Omental fat pad (tissue), 4 donors: ENCODE data around the gene SEMA3E. TPM values are rescaled to one million over a fixed set of nuclear protein-coding genes. Genes with fewer than 3 reads are reported as not detected.

Source experiments
- ATAC-seq: fragments of 150-250 bp; one replicate; pipeline ENCODE4 v1.9.1; 2016; ENCODE audit warnings: mild to moderate bottlenecking, moderate library complexity; ENCODE audit not compliant: low FRiP score
- DNase-seq: peaks from one replicate; pipeline ENCODE4 v3.0.0-alpha.2; 2019; ENCODE audit warnings: low spot score
- total RNA-seq, 4 donors: library from RNA; depleted of rRNA; stranded (reverse); fragments of >200 nt; gene quantifications; one replicate each; pipeline ENCODE4 v1.1.0, GENCODE V29; 2016
- TF ChIP-seq, protein P1 (sequence below), 3 donors: fragments of 450-650 bp; IDR thresholded peaks; one replicate each; pipeline ENCODE4 v1.5.1; 2016 to 2017; ENCODE audit warnings: antibody characterized with exemption in 3 of 3, mild to moderate bottlenecking in 3 of 3, moderate library complexity in 2 of 3

The SEMA3E gene
- total RNA-seq, 4 donors from 2014 or later: 1.2 to 6.3 (median 1.4) TPM

- TF ChIP-seq, protein P1, sequence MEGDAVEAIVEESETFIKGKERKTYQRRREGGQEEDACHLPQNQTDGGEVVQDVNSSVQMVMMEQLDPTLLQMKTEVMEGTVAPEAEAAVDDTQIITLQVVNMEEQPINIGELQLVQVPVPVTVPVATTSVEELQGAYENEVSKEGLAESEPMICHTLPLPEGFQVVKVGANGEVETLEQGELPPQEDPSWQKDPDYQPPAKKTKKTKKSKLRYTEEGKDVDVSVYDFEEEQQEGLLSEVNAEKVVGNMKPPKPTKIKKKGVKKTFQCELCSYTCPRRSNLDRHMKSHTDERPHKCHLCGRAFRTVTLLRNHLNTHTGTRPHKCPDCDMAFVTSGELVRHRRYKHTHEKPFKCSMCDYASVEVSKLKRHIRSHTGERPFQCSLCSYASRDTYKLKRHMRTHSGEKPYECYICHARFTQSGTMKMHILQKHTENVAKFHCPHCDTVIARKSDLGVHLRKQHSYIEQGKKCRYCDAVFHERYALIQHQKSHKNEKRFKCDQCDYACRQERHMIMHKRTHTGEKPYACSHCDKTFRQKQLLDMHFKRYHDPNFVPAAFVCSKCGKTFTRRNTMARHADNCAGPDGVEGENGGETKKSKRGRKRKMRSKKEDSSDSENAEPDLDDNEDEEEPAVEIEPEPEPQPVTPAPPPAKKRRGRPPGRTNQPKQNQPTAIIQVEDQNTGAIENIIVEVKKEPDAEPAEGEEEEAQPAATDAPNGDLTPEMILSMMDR (IDR thresholded peaks at IDR 0.05): no peak
- ATAC-seq (no peak), DNase-seq (no peak)
Measured at GRCh38 chr7:83547526-83547925, 101.4 kb downstream of the SEMA3E start.

DNA sequence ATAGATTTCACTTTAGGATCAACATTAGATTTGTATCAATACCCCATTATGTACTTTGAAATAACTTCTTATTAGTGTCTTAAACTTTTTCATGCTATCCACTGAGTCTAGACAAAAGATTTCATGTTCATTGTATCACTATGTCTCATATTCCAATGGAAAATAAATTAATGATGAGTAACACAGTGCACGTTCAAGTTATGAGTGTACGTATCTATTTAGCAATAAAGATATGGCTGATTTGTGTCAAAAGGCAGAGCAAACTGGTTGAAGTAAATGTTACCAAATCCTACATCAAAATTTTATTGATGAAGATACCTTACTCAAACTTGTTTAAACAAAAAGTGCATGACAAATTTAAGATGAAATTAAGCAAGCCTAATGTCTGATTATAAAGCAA, 102.4 kb downstream of the SEMA3E start:
- ATAC-seq (no peak), DNase-seq (no peak)
- TF ChIP-seq, protein P1 (IDR thresholded peaks at IDR 0.05): no peak

DNA sequence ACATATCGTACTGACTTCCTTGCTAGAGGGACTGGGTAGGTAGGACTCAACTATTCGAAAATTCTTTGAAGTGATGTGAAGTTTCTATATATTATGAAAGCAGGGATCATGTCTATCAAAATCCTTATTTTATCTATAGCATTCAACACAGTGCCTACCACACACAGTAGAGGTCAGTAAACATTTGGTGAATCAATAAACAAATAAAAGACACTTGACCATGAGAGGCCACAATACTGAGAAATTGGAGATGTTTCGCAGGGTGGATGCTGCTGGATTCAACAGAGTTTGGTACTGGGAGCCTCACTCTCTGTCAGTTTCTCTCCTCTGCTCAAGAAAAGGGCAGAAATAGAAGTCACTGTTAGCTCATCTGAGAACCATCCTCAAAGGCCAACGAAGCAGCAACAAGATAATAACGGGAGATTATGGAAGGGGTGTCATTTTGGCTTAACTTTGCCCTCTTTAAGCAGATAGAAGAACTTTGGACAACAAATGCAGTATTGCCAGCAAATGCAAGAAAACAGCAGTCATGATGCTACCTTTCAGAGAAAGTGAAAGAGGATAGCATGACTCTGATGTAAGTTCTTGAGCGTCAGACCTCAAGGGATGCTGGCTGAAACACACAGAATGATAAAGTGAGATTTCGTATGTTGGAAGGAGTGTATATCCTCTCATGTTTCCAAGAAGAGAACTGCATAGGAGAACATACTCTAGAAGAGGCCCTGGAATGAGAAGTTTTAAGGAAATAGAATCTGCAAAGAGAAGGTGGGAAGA, 107.6 kb downstream of the SEMA3E start:
- ATAC-seq (no peak), DNase-seq (no peak)
- TF ChIP-seq, protein P1 (IDR thresholded peaks at IDR 0.05): no peak

DNA sequence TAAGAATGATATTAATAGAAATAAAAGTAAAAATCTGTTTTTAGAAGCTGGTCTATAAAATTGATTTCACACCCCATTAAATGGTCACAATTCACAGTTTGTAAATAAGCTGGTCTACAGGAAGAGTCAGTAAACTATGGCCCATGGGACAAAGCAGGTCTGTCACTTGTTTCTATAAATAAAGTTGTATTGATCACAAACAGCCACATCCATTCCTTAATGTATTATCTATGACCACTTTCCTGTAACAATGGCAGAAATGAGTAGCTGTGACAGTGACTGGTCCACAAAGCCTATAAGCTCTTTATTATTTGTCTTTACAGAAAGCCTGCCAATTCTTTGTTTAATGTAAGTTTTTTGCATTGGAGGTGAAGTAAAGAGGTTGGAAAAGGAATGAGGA, 114.5 kb downstream of the SEMA3E start:
- TF ChIP-seq, protein P1 (IDR thresholded peaks at IDR 0.05): no peak
- ATAC-seq: no peak
- DNase-seq: no peak

DNA sequence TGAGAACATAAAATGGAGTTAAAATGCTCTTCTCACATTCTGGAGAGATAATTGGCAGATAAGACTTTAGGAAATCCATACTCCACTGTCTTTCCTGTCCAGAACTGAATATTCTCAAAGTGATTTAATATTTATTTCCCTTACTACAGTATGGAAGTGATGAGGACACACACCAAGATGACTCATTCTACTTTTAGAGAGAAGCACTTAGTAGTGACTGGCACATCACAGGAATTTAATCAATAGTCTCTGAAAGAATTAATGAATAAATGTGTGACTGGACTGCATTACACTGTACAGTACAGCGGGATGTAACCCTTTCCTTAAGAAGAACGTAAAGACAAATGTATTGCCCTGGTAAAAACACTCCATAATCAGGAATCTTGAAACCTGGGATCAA, 116.7 kb downstream of the SEMA3E start:
- TF ChIP-seq, protein P1 (IDR thresholded peaks at IDR 0.05): no peak
- ATAC-seq (no peak), DNase-seq (no peak)

DNA sequence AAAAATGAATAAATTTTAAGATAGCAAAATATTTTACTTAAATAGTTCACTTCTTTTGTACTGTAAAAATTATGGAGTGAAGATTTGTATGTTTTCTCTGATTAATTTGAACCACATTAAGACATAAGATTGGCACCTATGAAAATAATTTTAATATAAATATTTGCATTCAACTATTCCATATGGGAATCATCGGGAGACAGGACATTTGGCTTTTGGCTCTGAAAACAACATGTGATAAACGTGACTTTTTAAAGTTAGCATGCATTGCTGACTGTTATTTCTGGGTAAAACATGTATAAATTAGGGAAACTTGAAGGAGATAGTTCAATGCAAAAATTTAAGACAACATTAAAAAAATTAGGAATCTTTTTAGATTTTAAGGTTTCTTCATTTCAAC, 117.2 kb downstream of the SEMA3E start:
- TF ChIP-seq, protein P1 (IDR thresholded peaks at IDR 0.05): no peak
- no peak for DNase-seq
- no peak for ATAC-seq

- DNase-seq (no peak), ATAC-seq (no peak)
- TF ChIP-seq, protein P1 (IDR thresholded peaks at IDR 0.05): no peak
Measured at GRCh38 chr7:83528925-83529423, 120.0 kb downstream of the SEMA3E start.
